HG02852 (cell line): ENCODE measurements around the gene MAPRE2.

Experiments
- ATAC-seq: cut with Tn5 transposase; IDR thresholded peaks from one replicate; pipeline ENCODE4 v1.9.1; 2021; ENCODE audit warnings: mild to moderate bottlenecking, moderate library complexity; ENCODE audit not compliant: unreplicated experiment

MAPRE2 gene

GRCh38 chr18:35032113-35032512 lies 9.1 kb upstream of the MAPRE2 start:
- ATAC-seq = no peak

- ATAC-seq = no peak
Measured at GRCh38 chr18:35038029-35038428, 3.2 kb upstream of the MAPRE2 start.

DNA sequence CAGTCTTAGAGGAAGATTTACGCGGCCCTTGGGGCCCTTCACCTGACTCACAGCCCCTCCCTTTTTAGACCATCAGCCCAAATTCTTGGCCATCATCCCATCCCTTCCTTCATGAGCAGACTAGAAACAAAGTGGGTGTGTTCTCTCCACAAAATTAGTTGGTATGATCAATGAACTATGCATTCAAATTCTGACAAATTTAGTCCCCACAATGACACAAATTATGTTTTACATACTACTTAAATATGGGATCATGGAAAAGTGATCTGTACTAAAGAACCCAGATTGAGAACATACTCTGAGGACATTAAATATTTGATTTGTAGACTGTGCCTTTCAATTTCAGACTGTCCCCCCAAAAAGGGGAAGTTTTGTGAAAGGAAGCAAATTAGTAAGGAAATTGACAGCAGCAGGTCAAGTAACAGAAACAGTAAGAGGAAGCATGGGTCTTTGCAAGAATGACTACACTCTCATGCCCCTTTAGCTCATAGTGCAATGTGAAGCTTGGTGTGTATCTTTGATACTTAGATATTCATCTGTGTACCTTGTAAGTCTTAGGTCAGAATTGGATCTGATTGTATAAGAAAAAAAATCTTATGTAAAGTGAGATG lies 2.2 kb upstream of the MAPRE2 start:
- peak; percentile 36 for ATAC-seq

GRCh38 chr18:35040638-35040987 lies 600 bp upstream of the MAPRE2 start:
- no peak for ATAC-seq

DNA sequence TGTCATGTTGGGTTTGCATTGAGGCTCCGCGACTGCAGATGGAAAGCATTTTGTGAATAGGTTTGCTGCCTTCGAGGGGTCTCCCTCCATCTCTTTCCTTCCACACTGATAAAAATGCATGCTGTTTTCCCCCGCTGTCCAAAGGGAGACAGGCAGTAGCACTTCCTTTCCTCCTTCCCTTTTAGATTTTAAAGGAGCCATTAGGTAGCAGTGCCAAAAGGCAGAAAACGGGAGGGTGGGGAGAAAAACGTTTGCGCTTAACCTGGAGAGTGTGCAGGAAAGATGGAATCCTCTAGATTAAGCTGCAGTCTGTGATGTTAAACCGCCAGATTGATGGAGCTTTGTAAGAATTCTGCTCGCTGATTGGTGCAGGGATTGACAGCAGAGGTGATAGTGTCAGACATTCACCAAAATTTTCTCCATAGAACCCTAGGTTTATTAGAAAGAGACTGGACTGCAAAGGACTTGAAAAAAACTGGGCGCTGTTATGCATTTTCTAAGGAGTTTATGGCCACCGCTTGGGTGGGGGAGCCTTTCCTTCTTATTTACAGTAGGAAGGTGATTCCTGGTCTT lies 688 bp downstream of the MAPRE2 start:
- no peak for ATAC-seq

DNA sequence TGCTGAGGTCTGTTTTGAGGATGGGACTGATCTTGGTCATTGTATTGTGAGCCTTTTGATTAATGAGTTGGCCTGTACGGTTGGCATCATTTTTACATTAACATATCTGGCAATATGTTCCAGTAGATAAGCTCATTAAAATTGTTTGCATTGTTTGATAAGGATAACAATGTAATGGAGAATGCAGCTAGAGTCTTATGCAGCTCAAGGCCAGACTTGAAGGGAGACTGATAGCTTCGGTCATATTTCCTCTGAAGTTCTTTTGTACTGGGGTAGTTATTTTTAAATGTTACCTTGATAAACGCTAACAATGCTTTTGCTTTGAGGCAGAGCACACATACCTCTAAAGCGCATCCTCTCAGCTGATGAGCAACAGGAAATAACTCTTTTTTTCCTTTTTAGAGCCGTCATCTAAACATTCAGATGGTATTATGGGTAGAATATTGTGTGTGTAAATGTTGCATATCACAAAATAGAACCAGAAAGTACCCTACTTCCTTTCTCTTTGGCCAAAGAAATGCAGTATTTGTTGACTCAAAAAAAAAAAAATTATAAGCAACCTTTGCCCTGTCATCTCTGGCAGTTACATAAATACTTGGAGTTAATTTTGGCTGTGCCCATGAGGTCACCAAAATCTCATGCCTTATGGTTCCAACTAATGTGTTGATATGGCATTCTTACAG lies 1.3 kb downstream of the MAPRE2 start:
- ATAC-seq = peak; percentile 19

- no peak for ATAC-seq
Measured at GRCh38 chr18:35043207-35043606, 2.0 kb downstream of the MAPRE2 start.

GRCh38 chr18:35045121-35045520 lies 3.9 kb downstream of the MAPRE2 start:
- no peak for ATAC-seq

DNA sequence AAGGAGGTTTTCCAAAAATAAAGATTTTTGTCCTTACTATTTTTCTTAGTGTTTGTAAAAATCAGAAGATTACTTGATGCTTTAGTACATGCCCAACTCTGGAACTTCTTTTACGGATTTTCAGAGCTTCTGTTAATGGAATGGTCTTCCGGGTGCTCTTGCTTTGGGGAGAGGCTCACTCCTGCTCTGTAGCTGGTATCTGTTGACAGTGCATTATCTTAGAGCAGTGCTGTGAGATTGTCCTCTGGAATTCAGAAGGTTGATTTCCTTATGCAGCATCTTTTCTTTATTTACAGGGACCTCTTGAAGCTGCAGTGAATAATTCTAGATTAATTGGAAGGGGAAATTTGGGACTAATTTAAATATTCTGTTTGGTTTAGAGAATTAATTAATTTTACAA lies 4.6 kb downstream of the MAPRE2 start:
- ATAC-seq = no peak

GRCh38 chr18:35047697-35048292 lies 6.6 kb downstream of the MAPRE2 start:
- no peak for ATAC-seq

DNA sequence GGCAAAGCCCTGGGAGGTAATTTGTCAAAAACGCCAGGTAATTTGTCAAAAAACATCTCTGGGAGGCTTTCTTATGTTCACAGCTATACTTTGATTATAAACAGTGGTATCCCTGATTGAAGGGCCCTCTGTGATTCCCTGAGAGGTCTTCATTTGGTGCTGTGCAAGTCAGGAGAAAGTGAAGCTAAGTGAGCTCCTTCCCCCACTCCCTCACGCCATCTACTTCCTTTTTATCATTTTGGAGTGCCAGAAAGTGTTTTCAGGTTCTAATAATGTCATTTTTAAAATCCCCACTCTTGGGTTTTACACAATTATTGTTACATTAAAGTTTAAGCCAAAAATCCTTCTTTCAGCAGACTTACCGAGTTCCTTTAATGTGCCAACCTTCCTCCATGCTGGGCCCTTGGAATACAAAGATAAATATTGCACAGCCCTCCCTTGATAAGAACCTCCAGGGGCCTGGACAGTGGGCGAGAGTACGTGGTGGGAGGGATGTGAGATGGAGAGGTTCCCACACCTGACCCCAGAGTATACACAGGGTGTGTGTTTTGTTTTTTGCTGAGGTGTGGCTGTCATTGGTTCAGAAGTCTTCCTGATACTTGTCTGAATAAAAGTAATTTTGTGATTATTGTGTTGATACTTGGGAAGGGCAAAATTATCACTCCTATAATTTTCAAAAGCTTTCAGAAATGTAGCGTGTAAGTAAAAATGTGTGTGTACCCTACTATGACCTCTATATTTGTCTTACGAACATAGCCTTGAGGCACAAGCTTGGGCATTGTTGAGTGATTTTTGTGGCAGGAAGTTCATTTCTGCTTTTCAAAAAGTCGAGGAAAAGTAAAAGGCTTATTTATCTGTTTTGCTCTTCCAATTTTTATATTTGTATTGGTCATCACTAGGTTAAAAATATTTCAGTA lies 8.2 kb downstream of the MAPRE2 start:
- peak; percentile 29 for ATAC-seq

GRCh38 chr18:35050028-35050546 lies 8.9 kb downstream of the MAPRE2 start:
- peak; percentile 32 for ATAC-seq

GRCh38 chr18:35050705-35051195 lies 9.5 kb downstream of the MAPRE2 start:
- ATAC-seq = peak; percentile 23

GRCh38 chr18:35051641-35052377 lies 10.6 kb downstream of the MAPRE2 start:
- ATAC-seq = no peak

DNA sequence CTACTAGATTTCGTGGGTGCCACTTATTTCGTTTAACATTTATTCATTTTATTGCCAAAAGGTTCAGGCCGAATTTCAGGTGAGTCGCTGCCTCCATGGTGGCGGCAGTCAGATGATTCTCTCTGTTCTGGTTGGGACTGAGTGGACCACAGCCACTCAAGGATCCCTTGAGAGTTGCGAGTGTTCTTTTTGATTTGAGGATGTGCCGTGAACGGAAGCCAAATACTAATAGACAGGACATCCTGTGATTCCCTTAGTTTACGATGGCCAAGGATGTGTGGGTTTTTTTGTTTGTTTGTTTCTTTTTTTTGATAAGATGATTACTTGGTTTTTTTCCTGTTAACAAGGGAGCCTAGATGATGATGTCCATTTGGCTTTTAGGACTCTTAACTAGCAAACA lies 13.2 kb downstream of the MAPRE2 start:
- no peak for ATAC-seq

DNA sequence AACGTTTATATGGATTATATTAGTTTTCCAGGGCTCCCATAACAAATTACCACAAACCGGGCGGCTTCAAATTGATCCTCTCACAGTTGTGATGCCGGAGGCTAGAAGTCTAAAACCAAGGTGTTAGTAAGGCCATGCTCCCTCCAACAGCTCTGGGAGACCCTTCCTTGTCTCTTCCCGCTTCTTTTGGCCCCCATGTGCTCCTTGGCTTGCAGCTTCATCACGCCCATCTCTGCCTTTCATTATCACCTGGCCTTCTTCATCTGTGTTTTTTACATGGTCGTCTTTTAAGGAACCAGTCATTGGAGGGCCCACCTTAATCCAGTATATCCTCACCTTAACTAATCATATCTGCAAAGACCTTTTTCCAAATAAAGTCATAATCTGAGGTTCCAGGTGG lies 13.9 kb downstream of the MAPRE2 start:
- no peak for ATAC-seq

- no peak for ATAC-seq
Measured at GRCh38 chr18:35055726-35056125, 14.5 kb downstream of the MAPRE2 start.

DNA sequence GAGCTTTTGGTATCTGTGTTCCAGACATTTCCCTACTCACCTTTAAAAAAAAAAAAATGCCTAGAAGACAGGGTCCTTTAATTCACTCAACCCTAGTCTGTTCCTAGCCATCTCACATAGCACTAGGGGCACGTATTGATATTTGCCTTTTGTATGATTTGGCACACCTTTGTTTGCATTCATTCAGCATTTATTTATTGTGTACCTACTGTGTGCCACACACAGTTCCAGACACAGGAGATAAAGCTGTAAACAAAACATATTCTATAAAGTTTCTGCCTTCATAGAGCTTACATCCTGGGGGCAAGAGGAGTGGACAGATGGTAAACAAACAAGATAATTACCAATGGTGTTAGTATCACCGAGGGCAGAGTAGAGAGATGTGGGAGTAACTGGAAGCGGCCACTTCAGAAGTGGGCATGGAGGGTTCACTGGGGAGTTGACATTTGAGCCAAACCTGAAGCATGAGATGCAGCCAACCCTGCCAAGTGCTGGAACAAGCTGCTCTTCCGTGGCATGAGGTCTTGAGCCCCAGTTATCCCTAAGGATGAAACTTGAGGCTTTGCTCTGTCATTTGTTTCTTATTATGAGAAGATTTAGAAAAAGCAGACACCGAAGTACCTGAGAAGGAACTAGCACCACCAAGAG lies 18.2 kb downstream of the MAPRE2 start:
- ATAC-seq = no peak

DNA sequence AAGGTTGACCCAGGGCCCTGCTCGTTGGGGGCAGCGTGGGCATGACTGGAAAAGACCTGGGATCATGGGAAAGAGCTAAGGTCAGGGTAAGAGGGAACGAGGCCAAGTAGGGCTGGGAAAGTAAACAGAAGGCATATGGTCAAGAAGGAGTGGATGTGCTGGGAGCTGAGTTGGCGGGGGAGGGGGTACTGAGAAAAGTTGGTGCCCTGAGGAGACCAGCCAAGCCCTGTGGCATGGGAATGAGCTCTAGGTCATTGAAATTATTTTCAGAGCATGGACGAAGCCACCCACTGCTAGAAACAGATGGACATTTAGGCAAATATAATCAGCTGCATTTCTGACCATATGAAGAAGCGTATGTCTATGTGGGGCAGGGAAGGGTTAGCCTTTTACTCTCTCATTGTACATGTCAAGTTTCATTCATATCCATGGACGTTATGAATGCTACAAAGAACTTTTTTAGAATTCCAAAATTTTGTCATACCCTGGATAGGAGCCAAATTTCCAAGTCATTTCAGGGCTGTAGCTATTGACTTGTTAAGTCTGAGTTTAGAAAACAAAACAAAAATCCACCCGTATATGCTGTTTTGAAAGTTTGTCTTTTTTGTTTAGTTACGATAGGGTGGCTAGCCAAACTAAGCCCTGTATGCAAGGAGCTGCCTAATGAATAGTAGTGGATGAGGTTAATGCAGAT lies 19.1 kb downstream of the MAPRE2 start:
- no peak for ATAC-seq
